B cell (primary cell): ENCODE measurements around the gene ICOS.

Experiments
- EZH2 ChIP-seq: IDR thresholded peaks from 2 replicates; pipeline ENCODE4 v1.6.1; 2012; ENCODE audit warnings: borderline replicate concordance, low read depth, mild to moderate bottlenecking, moderate library complexity, low read length; ENCODE audit not compliant: insufficient read depth, poor library complexity, severe bottlenecking
- TF ChIP-seq, protein P1 (sequence below): fragments of 200-600 bp; IDR thresholded peaks from one replicate; pipeline ENCODE4 v1.8.0; 2022; ENCODE audit warnings: antibody characterized with exemption, mild to moderate bottlenecking

DNA sequence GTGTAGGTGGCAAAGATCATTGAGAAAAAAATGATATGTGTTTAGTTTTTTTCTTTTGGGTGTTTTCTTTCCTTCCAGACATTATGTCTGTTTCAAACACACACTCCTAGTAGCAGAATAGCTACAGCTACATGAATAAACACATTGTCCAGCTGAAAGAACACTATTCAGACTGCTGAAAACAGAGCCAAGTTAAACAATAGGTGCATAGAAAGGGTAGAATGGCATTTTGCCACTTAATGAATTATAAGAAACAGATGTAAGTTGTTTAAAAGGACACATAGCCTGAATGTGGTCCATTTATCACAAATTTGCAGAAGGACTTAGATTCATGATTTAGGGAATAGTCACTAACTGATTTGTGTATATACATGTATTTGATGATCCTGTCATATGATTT is 48.9 kb upstream of the ICOS start:
- TF ChIP-seq, protein P1, sequence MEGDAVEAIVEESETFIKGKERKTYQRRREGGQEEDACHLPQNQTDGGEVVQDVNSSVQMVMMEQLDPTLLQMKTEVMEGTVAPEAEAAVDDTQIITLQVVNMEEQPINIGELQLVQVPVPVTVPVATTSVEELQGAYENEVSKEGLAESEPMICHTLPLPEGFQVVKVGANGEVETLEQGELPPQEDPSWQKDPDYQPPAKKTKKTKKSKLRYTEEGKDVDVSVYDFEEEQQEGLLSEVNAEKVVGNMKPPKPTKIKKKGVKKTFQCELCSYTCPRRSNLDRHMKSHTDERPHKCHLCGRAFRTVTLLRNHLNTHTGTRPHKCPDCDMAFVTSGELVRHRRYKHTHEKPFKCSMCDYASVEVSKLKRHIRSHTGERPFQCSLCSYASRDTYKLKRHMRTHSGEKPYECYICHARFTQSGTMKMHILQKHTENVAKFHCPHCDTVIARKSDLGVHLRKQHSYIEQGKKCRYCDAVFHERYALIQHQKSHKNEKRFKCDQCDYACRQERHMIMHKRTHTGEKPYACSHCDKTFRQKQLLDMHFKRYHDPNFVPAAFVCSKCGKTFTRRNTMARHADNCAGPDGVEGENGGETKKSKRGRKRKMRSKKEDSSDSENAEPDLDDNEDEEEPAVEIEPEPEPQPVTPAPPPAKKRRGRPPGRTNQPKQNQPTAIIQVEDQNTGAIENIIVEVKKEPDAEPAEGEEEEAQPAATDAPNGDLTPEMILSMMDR: no peak
- no peak for TF ChIP-seq EZH2
